OCI-LY1 (cell line): ENCODE data around the gene SLC2A4.
"Not testable (repeated sequence)": the region's sequence is repeated elsewhere in the genome, so short reads cannot be mapped to it uniquely, and the experiment has no call there.

ENCODE experiments used
- H2AFZ ChIP-seq: fragments of 200-600 bp; sonication (generic), shearing (Covaris generic); 2 replicates; pipeline ENCODE4 v1.6.0; 2014; ENCODE audit warnings: antibody characterized with exemption, mild to moderate bottlenecking, low read length
- H3F3A ChIP-seq: fragments of 200-600 bp; sonication (generic), shearing (Covaris generic); 2 replicates; pipeline ENCODE4 v1.6.0; 2014; ENCODE audit warnings: mild to moderate bottlenecking, antibody characterized with exemption, low read length, moderate library complexity; ENCODE audit not compliant: insufficient read depth
- H3K27ac ChIP-seq: fragments of 200-600 bp; sonication (generic); 2 replicates; pipeline ENCODE4 v1.5.1; 2014; ENCODE audit warnings: low read length, mixed run types, mild to moderate bottlenecking, low read depth; ENCODE audit not compliant: poor library complexity, severe bottlenecking
- H3K27me3 ChIP-seq: fragments of 200-600 bp; sonication (generic); 2 replicates; pipeline ENCODE4 v1.6.0; 2014; ENCODE audit warnings: antibody characterized with exemption, mild to moderate bottlenecking, low read length, moderate library complexity; ENCODE audit not compliant: insufficient read depth
- H3K36me3 ChIP-seq: fragments of 200-600 bp; sonication (generic); 2 replicates; pipeline ENCODE4 v1.6.1; 2014; ENCODE audit warnings: mild to moderate bottlenecking, antibody characterized with exemption, low read length, moderate library complexity, mixed read lengths; ENCODE audit not compliant: insufficient read depth
- H3K4me1 ChIP-seq: fragments of 200-600 bp; sonication (generic); 2 replicates; pipeline ENCODE4 v1.5.1; 2014; ENCODE audit warnings: mild to moderate bottlenecking, low read length, moderate library complexity; ENCODE audit not compliant: insufficient read depth, severe bottlenecking
- H3K4me2 ChIP-seq: fragments of 200-600 bp; sonication (generic), shearing (Covaris generic); 2 replicates; pipeline ENCODE4 v1.6.1; 2014; ENCODE audit warnings: low read length
- H3K4me3 ChIP-seq: fragments of 200-600 bp; sonication (generic); 2 replicates; pipeline ENCODE4 v1.5.1; 2014; ENCODE audit warnings: low read length, low read depth, mild to moderate bottlenecking, mixed read lengths; ENCODE audit not compliant: poor library complexity, severe bottlenecking
- H3K79me2 ChIP-seq: fragments of 200-600 bp; shearing (Covaris generic); 2 replicates; pipeline ENCODE4 v1.6.1; 2016; ENCODE audit warnings: mixed run types, low read length, mixed read lengths; ENCODE audit not compliant: insufficient read depth
- H3K9ac ChIP-seq: fragments of 200-600 bp; sonication (generic), shearing (Covaris generic); 2 replicates; pipeline ENCODE4 v1.6.1; 2014; ENCODE audit warnings: mild to moderate bottlenecking, low read length, mixed read lengths
- H3K9me2 ChIP-seq: fragments of 200-600 bp; sonication (generic), shearing (Covaris generic); 2 replicates; pipeline ENCODE4 v1.6.1; 2014; ENCODE audit warnings: low read depth, mild to moderate bottlenecking, low read length, mixed read lengths
- H3K9me3 ChIP-seq: fragments of 200-600 bp; shearing (Covaris generic); 2 replicates; pipeline ENCODE4 v1.6.1; 2014; ENCODE audit warnings: low read length, mixed read lengths
- H4K20me1 ChIP-seq: fragments of 200-600 bp; sonication (generic), shearing (Covaris generic); 2 replicates; pipeline ENCODE4 v1.6.0; 2016; ENCODE audit warnings: mild to moderate bottlenecking, low read length; ENCODE audit not compliant: insufficient read depth
- EZH2 ChIP-seq: fragments of 200-600 bp; sonication (generic), shearing (Covaris generic); IDR thresholded peaks from 2 replicates; pipeline ENCODE4 v1.8.0; 2017; ENCODE audit warnings: borderline replicate concordance, mixed run types, mild to moderate bottlenecking, antibody characterized with exemption, low read length, moderate library complexity, mixed read lengths
- TF ChIP-seq, protein P1 (sequence below): fragments of 200-600 bp; sonication (generic), shearing (Covaris generic); IDR thresholded peaks from 2 replicates; pipeline ENCODE4 v1.5.1; 2017; ENCODE audit warnings: mild to moderate bottlenecking, antibody characterized with exemption, low read length, moderate library complexity, mixed read lengths

The SLC2A4 gene

GRCh38 chr17:7334938-7335538, 53.5 kb downstream of the SLC2A4 start:
- Histone ChIP-seq H3K36me3 (peaks cover 5% of the 10 kb centered on the region; the same call in 1 of the 2 replicates), H3K9ac (peak overlapping the region; percentile 88; the same call in 1 of the 2 replicates), H3K27me3 (no peaks in the 10 kb centered on the region), H3K9me3 (no peaks in the 10 kb centered on the region), H4K20me1 (no peaks in the 10 kb centered on the region), H3K4me2 (peak overlapping the region; percentile 93; the same call in 1 of the 2 replicates), H3K9me2 (no peaks in the 10 kb centered on the region), H3K4me3 (no peak overlapping the region), H3K79me2 (no peaks in the 10 kb centered on the region), H3F3A (no peaks in the 10 kb centered on the region), H3K4me1 (peaks cover 51% of the 10 kb centered on the region), H3K27ac (peak overlapping the region; percentile 90), H2AFZ (peak overlapping the region; percentile 43; the same call in 1 of the 2 replicates)
- no peak for TF ChIP-seq EZH2
- TF ChIP-seq, protein P1, sequence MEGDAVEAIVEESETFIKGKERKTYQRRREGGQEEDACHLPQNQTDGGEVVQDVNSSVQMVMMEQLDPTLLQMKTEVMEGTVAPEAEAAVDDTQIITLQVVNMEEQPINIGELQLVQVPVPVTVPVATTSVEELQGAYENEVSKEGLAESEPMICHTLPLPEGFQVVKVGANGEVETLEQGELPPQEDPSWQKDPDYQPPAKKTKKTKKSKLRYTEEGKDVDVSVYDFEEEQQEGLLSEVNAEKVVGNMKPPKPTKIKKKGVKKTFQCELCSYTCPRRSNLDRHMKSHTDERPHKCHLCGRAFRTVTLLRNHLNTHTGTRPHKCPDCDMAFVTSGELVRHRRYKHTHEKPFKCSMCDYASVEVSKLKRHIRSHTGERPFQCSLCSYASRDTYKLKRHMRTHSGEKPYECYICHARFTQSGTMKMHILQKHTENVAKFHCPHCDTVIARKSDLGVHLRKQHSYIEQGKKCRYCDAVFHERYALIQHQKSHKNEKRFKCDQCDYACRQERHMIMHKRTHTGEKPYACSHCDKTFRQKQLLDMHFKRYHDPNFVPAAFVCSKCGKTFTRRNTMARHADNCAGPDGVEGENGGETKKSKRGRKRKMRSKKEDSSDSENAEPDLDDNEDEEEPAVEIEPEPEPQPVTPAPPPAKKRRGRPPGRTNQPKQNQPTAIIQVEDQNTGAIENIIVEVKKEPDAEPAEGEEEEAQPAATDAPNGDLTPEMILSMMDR: no peak

DNA sequence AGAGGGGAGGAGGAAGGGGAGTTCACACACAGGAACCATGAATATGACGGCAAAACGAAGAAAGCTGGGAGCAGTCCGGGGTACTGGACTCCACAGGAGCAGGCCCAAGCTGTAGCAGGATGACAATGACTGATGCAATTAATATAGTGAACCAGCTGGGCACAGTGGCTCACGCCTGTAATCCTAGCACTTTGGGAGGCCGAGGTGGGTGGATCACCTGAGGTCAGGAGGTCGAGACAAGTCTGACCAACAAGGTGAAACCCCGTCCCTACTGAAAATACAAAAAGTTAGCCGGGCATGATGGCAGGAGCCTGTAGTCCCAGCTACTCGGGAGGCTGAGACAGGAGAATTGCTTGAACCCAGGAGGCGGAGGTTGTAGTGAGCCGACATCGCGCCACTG, 54.2 kb downstream of the SLC2A4 start:
- H3K27me3 ChIP-seq, H4K20me1 ChIP-seq, H3F3A ChIP-seq, H3K9me3 ChIP-seq, H3K79me2 ChIP-seq, H3K9me2 ChIP-seq, H3K36me3 ChIP-seq: not testable (repeated sequence)
- Histone ChIP-seq H3K9ac (peak overlapping the region; percentile 88), H3K4me3 (peak overlapping the region; percentile 82), H2AFZ (peak overlapping the region; percentile 43; the same call in 1 of the 2 replicates), H3K4me1 (peaks cover 45% of the 10 kb centered on the region), H3K27ac (peak overlapping the region; percentile 90), H3K4me2 (peak overlapping the region; percentile 93)

GRCh38 chr17:7336240-7337175, 55.0 kb downstream of the SLC2A4 start, which contains the start of gene ACAP1:
Gene ACAP1, plus strand, starts transcription at chr17:7336529. Its CDS starts 206 bp downstream, at chr17:7336735.
- peak within 1 kb of the TSS; percentile 43; the same call in 1 of the 2 replicates for H2AFZ ChIP-seq
- TF ChIP-seq, protein P1: no peak
- TF ChIP-seq EZH2: no peak
- peaks cover 5% of the 10 kb centered on the region; the same call in 1 of the 2 replicates for H3K36me3 ChIP-seq
- peak within 1 kb of the TSS; percentile 93 for H3K4me2 ChIP-seq
- no peaks in the 10 kb centered on the region for H3K9me2 ChIP-seq
- H4K20me1 ChIP-seq: no peaks in the 10 kb centered on the region
- no peaks in the 10 kb centered on the region for H3K27me3 ChIP-seq
- peaks cover 42% of the 10 kb centered on the region for H3K4me1 ChIP-seq
- H3K4me3 ChIP-seq: peak within 1 kb of the TSS; percentile 82
- H3K27ac ChIP-seq: peak within 1 kb of the TSS; percentile 90
- no peaks in the 10 kb centered on the region for H3F3A ChIP-seq
- no peaks in the 10 kb centered on the region for H3K9me3 ChIP-seq
- H3K9ac ChIP-seq: peak within 1 kb of the TSS; percentile 88
- no peaks in the 10 kb centered on the region for H3K79me2 ChIP-seq

- H2AFZ ChIP-seq, H4K20me1 ChIP-seq, H3K9me2 ChIP-seq, H3K79me2 ChIP-seq, H3K27me3 ChIP-seq, H3F3A ChIP-seq, H3K9me3 ChIP-seq: not testable (repeated sequence)
- Histone ChIP-seq H3K9ac (peak overlapping the region; percentile 88; the same call in 1 of the 2 replicates), H3K27ac (peak overlapping the region; percentile 90), H3K4me2 (peak overlapping the region; percentile 93), H3K4me3 (peak overlapping the region; percentile 82), H3K36me3 (peaks cover 12% of the 10 kb centered on the region), H3K4me1 (peaks cover 31% of the 10 kb centered on the region)
These were observed 56.1 kb downstream of the SLC2A4 start for GRCh38 chr17:7337600-7337999.
